ENCODE measurements around the gene FUT1.

GRCh38 chr19:48713864-48714755, 38.3 kb downstream of the FUT1 start:
- no peak for TF ChIP-seq CTCF (IDR thresholded peaks at IDR 0.05; ENCODE audit: low read depth, low read length)
- no peak for TF ChIP-seq EZH2phosphoT487 (IDR thresholded peaks at IDR 0.05; ENCODE audit: low read depth)

All from OCI-LY3 (cell line).